Glomerular visceral epithelial cell (primary cell): ENCODE data around the gene OPN4.

Experiments used
- DNase-seq: peaks from one replicate; pipeline ENCODE4 v3.0.0-alpha.2; 2016; ENCODE audit errors: extremely low spot score

The OPN4 gene

DNA sequence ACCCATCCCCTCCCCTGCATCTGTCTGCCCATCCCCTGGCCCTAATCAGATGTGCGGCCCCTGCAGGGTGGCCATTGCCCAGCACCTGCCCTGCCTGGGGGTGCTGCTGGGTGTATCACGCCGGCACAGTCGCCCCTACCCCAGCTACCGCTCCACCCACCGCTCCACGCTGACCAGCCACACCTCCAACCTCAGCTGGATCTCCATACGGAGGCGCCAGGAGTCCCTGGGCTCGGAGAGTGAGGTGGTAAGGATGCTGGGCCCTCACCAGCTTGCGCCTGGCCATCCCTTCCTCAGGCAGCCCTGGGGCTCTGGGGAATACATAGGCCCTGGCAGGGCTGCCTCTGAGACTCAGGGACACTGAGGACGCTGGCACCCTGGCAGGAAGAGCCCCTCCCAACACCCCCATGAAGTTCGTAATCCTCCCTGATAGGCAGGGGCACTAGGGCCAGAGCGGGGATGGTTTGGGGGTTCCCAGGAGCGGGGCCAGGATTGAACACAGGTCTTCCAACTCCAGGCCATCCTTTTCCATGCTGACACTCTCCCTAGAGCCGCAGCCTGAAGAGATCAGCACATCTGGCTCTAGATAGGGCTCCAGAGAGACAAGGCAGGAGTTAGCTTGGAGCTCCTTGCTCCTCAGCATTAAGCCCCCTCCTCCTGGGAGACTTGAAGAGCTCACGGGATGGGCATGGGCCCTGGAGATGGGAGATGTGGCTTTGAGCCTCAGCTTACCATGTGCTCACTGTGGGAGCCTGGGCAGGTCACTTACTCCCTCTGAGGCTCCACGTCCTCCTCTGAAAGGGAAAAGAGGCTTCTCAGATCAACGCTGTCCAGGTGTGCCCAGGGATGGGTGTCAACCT, 8.1 kb downstream of the OPN4 start:
- no peak for DNase-seq

DNA sequence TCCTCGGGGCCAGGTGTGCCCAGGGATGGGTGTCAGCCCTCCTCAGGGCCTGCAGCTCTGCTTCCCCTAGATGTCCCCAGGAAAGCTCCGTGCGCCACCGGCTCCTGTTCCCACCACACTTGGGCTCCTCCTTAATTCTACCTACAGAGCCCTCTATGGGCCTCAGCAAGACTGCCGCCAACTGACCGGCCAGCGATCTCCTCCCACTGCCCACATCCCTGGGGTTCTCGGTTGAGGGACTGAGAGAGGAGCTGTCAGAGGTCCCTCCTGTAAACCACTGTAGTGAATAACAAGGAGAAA, 8.6 kb downstream of the OPN4 start:
- no peak for DNase-seq

DNA sequence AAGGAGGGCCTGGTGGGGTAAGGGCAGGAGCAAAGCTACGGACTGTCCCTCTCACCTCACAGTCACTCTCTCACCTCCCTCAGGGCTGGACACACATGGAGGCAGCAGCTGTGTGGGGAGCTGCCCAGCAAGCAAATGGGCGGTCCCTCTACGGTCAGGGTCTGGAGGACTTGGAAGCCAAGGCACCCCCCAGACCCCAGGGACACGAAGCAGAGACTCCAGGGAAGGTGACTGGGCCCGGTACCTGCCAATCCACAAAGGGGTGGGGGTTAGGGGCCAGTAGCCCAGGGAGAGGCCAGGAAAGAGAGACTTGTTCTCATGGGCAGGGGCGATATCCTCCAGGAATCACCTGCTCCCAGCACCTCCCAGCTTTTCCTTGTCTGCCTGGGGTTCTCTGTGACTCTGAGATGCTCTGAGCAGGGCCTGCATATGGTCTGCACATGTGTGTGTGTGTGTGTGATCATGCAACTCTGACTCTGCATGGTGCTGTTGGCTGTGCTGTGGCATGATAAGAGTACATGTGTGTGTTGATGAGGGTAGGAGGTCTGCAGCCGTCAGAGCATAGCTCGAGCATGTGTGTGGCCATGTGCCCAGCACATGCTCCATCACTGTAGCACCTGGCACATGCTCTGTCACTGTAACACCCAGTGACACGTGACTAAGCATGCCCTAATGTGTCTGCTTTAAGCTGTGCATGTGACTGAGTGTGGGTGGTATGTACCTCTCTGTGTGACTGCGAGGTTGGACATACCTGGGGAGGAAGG, 9.4 kb downstream of the OPN4 start:
- DNase-seq: no peak

DNA sequence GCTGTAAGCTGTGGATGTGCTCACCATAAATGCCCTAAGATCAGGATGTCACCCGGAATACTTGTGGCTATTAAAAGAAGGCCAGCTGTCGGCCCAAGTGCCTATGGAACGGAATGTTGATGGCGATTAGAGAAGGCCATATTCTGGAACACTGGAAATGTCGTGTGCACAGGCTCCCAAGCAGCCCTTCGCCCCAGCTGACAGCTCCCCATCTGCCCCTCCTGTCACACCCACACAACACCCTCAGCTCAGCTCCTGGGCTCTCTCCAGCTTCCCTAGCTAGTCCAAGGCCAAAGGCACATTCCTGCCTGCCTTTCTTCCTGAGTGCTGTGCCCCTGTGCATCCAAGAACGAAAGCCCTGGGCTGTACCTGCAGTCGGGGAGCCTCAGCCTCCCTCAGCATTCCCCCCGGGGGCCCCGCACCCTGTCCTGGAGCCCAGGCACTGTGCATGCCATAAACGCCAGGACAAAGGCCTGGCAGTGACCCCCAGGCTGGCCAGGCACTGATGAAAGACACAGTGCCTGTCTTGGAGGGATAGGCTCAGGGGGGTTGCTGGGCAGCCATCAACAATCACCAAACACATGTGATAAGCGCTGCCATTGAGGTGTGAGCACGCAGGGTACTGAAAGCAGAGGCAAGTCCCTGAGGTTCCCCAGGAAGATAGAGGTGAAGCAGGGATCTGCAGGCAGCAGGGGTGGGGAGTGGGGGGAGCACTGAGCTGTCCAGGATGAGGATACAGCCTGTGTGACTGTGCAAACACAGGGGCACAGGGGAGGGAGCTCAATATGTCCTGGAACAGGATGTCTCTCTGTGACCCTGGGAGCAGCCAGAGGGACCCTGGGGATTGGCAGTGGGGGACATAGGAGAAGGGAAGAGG, 10.2 kb downstream of the OPN4 start:
- no peak for DNase-seq

DNA sequence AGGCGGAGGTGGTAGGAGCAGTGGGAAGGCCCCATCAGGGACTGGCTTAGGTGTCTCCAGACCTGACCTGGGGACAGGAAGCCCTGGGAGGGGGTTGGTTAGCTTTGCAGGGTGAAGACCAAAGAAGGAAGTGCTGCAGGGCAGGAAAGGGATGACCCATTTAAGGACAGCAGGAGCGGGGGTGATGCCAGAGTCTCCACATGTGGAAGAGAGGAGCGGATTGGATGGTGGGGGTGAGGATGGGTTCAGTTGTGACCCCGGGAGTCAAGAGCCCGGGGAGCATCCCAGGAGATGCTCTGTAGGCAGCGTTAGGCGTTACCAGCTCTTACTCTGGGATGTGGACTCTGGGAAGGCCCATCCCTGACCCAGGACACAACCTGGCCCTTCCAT, 10.9 kb downstream of the OPN4 start:
- DNase-seq: no peak

DNA sequence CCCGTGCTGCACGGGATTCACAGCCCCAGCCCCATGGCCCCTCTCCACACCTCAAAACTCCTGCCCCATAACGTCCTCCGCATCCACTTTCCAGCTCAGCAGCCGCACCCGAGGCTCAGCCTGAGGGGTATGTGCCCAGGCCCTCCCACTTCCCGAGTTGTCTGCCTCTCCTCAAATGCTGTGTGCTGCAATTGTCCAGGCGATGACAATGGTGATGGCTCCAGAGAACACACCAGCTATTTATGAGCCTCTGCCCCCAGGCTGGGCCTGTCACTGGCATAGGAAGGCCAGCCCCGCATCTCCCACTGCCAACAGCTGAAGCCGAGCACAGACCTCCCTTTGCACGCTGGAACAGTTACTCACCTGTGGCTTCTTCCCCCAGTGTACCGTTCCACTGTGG, 11.5 kb downstream of the OPN4 start:
- DNase-seq: no peak

DNA sequence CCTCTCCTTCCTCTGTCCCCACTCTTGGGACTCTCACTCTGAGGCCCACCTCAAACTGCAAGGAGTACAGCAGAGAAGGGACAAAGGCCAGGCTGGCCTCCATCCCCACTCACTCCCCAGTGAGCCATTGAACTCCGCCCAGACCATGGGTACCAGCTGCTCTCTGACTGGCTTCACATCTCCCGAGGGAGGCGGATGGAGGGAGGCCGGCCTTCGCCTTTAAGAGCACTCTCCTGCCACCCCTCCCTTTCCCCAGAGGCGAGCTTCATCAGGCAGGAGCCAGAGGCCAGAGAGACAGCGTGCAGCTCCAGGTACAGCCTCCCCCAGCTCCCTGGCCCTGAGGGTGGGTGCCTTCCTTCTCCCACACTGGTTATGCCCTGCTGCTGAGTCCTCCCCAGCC, 12.2 kb downstream of the OPN4 start:
- DNase-seq: no peak

DNA sequence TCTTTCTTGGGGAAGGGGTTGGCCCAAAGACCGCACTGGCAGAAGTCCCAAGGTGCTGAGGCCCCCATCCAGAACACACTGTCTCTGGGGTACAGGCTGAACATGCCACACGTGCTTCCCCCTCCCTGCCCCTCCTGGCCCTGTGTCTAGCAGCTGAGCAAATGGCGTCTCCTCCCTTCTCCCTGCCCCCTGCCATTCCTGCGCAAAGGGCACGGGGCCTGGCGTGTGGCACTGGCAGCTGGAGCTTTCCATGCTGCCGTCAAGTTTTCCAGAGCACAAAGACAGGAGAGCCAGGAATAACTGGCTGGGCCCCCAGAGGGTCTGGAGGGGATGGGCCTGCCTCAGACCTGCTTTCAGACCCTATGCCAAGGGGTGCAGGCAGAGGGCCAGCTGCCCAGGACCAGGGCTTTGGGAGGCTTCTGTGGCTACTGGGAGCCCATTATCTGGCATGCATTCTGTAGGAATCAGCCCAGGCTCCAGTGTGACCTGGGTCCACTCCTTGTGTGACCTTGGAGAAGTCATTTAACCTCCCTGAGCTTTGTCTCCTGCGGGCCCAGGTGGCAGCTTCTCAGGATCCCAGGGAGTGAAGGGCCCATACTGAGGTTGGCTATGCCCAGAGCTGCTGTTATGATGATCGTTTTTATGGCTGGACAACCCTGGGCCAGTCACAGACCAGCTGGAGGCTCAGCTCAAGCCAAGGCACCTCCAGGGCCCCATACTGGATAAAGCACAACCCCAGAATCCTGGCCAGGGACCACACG, 13.3 kb downstream of the OPN4 start:
- DNase-seq: no peak

DNA sequence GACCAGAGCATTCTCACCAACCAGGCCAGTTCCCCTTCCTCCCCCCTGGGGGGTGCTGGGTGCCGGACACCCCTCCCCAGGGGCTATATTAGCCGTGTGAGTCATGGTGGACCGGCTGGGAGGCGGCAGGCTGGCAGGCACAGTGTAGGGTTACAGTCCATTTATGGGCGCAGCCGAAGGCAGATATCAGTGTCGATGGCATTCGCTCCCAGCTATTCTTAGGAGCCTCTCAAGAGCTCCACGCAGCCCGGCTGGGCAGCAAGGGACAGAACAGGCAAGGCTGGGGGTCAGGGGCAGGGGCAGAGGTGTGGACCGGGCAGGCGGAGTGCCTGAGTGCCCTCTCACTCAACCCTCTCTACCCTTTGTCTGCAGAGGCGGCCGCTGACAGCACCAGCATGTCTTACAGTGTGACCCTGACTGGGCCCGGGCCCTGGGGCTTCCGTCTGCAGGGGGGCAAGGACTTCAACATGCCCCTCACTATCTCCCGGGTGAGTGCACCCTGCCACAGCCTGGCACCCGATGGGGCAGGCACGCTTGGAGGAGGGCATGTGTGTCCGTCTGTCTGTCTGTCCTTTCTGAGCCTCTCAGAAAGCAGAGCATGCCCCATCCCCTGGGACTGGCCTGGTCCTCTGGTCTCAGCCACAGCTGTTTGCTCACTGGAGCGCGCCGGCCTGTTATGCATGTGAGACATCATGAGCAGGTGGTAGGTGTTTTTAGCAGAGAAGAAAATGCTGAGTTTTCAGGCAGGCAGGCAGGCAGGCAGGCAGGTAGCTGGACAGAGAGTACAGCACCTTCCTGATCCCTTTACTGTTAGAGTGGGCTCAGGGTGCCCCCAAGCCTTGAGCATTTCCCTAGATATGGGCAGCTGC, 14.2 kb downstream of the OPN4 start, which contains the start of gene LDB3:
Gene LDB3 (plus strand): TSS at position 215 of the 869 bp plus-strand sequence. CDS start 181 bp downstream, at position 396.
- DNase-seq: peak; percentile 40

DNA sequence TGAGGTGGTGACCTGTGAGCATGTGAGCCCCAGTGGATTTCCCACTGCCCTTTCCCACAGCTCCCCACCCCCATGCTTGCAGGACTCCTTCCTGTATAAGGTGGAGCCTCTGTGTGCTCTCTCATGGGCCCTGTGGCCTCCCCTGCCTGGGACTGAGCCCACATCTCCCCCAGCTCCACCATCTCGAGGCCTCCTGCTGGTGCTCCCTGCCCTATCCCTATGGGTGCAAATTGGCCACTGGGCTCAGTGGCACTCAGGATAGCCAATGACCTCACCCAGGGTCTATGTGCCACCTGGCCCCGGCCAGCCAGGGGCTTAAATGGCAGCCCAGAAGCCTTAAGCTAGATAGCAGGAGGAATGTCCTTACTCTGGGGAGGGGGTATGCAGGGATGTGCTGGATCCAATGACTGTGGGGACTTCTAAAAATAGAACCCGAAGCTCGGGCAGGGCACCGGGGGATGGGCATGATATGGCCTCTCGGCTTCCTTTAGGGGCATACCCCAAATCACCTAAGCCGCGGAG, 16.0 kb downstream of the OPN4 start:
- DNase-seq: no peak

DNA sequence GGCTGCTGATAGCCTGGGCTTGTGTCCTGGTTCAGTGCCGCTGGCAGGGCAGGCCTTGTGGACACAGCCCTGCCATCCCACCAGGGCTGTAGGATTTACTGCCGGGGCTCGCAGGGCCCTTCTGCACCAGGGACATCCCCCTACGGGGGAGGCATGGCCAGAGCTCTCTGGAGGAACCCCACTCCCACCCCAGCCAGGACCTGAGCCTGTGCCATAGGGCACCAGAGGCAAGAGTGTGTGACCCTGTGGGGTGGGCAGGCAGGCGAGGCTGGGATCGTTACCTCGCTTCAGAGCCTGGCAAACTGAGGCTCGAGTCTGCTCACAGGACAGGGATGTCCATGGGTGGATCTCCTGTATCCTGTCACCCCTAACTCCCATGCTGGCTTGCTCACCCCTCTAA, 16.5 kb downstream of the OPN4 start:
- no peak for DNase-seq

DNA sequence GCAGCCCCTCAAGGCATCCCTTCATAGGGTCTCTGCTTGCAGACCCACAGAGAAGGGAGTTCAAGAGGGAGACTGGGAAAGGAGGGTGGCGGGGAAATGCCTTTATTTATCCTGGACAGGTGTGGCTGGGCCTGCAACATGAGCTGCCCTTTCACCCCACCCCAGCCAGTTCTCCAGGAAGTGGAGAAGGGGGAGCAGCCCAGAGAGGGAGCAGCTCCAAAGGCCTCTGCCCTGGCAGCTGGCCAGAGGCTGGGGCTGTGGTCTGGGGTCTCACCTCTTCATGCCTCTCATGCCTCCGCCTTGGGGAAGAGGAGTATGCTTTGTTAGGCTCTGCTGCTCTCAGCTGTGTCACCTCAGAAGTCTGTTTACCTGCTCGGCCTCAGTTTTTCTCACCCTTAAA, 17.1 kb downstream of the OPN4 start:
- no peak for DNase-seq

DNA sequence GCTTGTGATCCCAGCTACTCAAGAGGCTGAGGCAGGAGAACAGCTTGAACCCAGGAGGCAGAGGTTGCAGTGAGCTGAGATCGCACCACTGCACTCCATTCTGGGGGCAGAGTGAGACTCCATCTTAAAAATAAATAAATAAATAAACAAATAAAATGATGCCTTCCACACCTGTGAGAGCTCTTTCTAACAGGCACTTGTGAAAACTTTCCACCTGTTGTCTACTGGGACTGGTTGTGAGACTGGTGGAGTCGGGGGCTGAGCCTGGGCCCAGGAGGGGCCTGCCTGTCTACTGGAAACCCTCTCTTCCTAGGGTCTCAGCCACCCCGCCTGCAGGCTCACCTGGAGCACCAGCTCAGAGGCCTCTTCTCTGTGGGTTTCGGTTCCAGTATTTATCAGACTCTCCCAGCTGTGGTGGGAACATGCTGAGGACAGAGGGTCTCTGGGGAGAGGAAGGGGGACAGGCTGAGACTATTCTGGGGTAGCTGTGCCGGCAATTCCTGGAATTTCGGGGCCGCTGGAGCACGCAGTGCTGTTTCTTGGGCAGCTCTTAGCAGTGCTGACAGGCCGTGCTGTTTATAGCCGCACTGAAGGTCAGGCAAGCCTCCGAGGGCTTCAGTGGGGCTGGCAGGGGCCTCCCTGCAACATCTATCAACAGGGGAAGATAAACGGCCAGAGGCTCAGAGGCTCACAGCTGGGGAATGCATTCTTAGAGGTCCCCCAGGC, 17.8 kb downstream of the OPN4 start:
- no peak for DNase-seq

DNA sequence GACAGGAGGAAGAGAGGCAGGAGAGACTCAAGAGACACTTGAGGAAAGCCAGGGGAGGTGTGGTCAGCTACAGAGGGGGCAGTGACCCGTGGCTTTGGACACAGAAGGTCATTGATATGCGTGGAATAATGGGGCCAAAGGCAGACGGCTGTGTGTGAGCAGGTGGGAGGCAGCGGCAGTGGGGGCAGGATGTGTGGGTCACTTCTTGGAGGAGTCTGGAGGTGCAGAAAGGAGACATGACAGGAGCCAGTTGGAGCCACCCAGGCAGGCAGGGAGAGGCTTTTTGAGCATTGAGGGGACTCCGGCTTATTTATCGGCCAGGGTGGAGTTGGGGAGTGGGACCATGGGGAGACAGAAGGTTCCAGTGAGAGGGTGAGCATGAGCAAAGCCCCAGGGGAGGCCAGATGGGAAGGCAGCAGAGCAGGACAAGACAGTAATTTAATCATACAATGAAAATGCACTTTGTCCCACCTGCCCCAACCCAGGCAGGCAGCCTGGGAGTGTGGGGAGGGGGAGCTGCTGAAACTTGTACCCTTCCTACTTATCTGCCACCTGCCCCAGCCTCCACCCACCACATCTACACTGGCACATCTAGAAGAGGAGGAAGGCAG, 19.0 kb downstream of the OPN4 start:
- DNase-seq: no peak

DNA sequence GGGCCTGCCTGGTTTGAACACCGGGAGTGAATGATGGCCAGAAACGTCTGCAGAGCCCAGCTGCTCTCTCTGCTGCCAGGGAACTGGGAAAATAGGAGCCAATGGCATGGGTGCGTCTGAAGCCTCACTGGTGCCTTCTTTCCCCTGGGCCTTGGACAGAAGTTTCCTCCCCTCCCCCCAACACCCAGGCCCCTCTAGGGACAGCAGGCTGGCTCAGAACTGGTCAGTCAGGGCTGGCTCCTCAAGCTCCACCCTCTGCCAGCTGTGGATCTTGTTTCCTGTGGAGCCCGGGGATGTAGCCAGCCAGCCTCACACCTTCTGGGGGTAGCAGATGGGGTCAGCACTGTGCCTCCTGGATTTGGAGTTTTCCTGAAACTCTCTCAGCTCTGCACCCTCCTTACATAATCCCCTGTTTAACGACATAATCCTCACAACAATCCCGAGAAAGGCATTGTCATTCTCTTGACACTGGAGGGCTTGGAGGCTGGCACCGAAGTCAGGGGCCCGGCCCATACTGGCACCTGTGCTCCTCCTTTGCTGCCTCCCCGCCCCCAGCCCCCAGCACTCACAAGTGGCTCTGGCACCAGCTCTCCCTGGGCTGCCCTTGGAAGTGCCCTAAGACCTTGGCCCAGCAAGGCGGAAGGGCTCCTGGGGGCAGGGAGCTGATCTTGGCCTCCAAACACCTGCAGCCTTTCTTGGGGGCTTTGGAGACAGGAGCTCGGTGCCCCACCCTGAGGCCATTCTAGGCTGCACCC, 19.7 kb downstream of the OPN4 start:
- no peak for DNase-seq

DNA sequence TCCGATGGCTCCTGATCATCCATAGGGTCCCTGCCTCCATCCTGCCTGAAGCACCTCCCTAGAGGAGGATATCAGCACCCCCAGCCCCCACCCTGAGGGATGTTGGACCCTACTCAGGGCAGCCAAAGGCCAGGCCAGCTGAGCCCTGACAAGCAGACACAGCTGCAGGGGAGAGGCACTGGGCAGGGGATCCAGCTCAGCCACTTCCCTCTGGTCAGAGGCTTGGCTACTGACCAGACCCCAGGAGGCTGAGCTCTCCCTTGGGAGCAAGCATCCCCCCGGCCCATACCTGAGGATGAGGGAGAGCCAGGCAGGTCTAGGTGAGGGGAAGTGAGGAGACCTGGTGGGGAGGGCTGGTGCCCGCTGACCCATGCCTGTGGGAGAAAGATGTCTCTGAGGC, 20.6 kb downstream of the OPN4 start:
- DNase-seq: no peak

DNA sequence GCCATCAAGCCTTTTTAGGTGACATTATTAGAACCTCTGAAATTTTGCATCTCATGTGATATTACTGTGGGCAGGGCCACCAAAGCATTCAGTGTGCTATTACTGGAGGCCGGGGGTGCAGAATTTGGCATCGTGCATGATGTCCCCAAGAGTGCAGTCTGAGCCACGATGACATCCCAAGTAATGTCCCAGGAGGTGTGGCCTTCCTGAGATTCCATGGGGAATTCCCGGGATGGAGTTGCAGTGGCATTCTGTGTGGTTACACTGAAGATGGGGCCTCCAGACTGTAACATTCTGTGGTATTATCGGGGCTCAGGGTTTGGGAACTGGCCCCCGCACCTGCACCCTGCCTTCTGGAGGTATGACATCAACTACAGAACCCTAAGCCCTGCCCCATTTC, 23.0 kb downstream of the OPN4 start:
- DNase-seq: no peak

DNA sequence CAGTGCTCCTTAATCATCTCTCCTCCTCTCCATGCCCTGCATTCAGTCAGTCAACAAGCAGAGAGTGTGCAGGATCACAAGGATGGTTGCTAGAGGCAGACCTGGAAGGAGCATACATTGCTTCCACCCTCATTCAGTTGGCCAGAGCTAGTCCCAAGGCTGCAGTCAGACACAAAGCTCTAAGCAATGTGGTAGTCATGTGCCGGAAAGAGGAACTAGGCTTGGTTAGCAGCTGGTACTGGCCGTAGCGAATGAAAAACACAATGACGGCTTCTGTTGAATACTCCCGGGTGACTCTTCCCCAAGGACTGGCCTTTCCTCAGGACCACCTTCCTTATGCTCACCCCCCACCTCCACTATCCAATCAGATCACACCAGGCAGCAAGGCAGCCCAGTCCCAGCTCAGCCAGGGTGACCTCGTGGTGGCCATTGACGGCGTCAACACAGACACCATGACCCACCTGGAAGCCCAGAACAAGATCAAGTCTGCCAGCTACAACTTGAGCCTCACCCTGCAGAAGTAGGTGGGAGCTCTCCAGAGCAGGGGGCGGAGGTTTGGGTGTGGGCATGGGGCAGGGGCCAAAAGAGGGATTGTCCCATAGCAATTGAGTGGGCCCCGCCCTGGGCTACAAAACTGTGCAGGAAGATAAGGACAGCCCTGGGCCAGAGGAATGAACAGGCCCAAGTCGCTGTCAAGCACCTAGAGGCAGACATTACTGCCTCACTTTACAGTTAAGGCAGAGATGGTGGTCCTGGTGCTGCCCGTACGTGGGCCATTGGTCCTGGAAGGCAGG, 24.8 kb downstream of the OPN4 start:
- DNase-seq: no peak
